ENCODE results near the gene EMID1. TPM values are rescaled to one million over a fixed set of nuclear protein-coding genes. Genes with fewer than 3 reads are reported as not detected.

EMID1 gene
- total RNA-seq, 1 donor from 2014 or later: 31.8 TPM

DNA sequence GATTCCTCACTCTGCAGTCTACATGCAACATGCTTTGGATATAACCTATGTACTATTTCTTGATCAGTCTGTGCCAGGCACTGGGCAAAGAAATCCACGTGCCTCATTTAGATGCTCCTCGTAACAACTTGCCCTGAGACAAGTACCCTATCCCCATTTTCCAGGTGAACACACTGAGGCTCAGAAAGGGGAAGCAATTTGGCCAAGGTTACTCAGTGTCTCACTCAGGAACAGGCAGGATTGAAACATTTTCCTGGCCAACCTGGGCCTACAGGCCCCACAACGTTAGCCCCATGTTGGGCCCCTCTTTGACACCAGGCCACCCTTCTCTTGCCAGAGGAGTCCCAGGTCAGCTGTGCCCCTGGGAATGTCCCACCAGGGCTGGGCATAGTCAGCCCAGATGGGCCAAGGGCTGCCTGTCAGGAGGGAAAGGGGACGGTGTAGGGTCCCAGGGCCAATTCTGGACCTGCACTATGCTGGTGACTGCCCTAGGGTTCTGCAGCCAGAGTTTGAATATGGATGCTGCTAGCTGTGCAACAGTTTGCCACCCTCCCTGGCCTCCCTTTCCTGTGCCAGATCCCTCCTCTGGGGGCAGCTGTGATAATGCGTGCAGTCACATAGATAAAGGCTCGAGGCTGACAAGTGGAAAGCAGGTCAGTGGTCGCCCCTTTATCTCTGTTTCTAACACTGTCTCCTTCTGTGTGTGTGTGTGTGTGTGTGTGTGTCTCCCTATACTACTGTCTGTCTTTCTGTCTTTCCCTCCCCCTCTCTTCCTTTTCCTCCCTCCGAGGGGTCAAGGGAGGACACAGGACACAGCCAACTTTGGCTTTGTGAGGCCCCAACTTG lies 10.4 kb upstream of the EMID1 start:
- DNase-seq: no peak

DNA sequence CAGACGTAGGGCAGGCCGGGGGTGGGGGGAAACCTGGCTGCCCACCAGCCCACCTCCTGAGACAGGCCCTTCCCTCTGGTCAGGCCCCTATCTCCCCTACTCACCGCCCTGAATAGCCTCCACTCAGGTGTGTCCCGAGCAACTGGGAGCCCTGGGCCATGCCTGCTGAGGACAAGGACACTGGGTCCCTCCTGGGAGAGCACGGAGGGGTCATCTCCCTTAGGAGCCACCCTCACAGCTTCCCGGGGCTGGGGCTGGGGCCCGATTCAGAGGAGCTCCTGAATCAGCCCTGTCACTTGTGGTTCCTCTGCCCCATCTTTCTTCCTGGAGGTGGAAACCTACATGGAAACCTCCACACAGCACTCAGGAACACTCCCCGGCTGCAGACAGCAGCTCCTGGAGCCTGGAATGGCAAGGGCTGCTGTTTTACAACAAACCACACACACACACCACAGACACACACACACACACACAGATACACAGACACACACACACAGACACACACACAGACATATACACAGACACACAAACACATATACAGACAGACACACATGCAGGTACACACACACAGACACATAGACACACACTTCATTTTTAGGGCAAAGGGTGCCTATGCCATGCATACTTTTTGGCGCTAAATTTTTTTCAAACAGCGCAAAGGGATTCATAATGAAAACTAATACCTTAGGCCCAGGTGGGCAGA lies 9.6 kb upstream of the EMID1 start:
- DNase-seq: no peak

- DNase-seq: no peak
Observed at GRCh38 chr22:29197096-29197495, 8.6 kb upstream of the EMID1 start.

GRCh38 chr22:29198240-29198639 lies 7.5 kb upstream of the EMID1 start:
- DNase-seq: no peak

DNA sequence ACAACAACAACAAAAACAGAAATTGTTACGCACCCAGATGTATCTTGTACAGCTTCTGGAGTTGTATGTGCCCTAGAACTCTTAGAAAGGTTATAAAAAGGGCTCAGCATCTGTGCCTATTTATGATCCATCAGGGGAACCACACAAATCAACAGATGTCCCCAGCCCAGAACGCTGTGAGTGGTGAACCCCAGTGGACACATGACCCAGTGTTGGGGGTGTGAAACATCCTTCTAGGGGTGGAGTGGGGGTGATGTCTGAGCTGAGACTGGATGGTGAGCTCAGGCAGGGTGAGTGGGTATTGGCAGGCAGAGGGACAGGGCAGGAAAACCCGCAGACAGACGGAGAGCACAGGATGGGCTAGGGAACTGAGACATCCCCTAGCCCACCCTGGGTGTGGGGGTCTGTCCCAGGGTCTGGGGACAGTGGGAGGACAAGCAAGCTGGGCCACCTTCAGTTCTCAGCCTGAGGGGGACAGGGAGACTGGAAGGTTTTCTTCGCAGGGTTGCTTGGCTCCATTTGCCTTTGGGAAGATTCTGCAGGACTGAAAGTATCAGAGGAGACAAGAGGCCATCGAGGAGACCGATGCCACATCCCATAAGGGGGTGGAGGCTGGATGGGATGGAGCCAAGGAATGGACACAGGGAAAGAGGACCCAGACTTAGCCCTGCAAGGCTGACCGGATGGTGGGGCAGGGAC lies 5.8 kb upstream of the EMID1 start:
- no peak for DNase-seq

DNA sequence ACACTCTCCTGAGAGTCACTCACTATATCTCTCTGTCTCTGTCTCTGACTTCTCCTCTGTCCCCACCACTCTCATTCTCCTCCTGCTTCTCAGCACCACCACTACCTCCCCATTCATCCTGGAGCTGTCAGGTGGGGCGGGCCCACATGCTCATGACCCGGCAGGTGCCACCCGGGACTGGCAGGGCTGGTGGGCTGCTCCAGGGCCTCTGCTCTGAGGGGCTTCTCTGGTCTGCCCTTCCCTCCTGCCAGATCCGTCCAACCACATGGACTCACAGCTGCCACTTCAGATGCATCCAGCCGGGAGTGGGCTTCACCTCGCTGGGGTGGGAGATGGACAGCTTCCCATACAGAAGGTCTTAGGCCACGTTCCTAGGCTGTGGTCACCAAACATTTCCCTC lies 4.8 kb upstream of the EMID1 start:
- DNase-seq: no peak

GRCh38 chr22:29201782-29202181 lies 3.9 kb upstream of the EMID1 start:
- DNase-seq: no peak

GRCh38 chr22:29202212-29203192 lies 3.2 kb upstream of the EMID1 start:
- no peak for DNase-seq

- no peak for DNase-seq
Observed at GRCh38 chr22:29203488-29204454, 1.9 kb upstream of the EMID1 start.

DNA sequence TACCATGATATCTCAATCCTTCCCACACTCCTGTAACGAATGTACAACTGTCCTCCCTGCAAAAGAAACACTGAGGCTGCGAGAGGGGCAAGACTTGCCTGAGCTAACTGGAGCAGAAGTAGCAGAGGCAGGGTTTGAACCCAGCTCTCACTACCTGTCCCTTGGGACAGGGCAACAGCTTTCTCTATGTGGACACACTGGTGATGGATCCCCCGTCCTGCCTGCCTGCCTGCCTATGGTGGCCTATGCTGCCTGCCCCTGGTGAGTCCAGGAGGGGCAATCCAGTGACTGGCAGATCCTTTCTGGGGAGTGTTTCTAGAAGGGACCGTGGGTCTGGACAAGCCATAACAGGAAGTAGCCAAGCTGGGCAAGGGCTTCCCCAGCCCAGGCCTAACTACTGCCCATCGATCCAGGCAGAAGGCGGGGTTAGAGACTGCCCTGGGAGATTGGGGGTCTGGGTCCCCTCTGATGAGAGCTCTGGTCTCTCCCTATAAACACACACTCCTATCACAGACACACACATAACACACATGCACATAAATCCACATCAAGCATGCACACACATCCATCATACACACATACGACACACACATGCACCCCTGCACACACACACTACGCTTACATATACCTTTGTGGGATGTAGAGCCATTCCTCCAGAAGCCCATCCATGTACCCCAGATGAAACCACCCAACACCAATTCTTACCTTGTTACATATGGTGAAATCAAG lies 1.1 kb upstream of the EMID1 start:
- DNase-seq: no peak

DNA sequence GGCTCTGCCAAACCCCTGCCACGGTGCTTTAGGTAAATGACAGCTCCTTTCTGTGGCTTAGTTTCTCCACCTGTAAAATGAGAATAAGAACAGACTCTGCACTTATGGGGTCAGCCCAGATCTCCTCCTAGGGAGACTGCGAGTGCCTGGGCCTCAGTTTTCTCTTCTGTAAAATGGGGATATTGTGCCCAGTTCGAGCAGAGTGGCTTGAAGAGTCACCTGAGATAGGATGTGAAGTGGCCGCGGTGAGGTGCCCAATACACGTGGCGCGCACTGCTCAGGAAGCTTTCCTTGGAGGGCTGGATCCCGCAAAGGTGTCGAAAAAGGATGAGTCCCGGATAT lies 473 bp upstream of the EMID1 start:
- DNase-seq: no peak

DNA sequence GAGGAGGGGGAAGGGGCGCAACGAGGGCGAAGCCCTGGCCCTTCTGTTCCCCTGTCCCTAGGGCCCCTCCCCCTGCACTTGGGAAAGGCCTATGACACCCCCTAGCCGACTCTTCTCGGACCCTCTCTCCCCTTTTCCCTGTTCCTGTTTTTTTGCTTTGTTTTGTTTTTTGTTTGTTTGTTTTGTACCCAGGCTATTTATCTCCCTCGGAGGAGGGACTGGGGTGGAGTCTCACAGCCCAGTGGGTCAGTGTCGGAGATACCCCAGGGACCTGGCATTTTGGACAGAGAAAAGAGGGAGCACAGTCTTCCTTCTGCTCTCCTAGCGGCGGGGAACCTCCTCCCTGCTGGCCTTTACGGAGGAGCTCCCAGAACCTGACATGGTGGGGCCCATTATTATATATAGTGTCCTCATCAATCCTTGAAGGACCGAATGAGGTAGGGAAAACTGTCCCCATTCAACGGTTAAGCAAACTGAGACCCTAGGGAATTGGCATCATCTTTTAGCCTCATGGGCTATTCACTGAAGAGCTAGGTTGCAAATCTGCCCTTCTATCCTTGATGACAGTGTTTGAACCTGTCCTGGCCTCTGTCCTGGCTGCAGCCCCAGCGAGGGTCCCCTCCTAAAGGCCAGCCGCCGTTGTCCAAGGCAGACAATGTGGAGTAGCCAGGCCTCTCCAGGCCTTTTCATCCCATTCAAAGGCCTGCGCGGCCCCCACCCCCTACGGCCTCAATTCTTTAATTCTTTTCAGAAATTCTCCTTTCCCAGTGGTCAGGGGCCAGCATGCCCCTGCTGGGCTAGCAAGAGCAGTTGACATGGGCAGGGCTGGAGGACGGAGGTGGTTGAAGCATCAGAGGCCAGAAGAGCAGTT lies 911 bp downstream of the EMID1 start:
- no peak for DNase-seq

DNA sequence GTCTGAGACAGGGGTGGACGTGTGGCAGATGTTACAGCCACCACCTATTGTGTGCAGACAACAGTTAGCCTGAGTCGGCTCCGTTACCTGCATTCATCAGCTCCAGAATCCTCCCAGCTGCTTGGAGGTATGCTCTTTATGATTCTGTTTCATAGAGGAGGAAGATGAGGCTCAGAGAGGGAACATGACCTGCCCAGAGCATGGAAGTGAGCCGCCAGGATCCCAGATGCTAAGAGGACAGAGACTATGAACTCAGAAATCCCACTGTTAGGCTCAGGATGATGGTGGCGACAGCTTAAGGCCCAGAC lies 1.5 kb downstream of the EMID1 start:
- no peak for DNase-seq

GRCh38 chr22:29207562-29208501 lies 2.1 kb downstream of the EMID1 start:
- no peak for DNase-seq

GRCh38 chr22:29208502-29208862 lies 2.8 kb downstream of the EMID1 start:
- no peak for DNase-seq

- no peak for DNase-seq
Observed at GRCh38 chr22:29208879-29209623, 3.4 kb downstream of the EMID1 start.

- no peak for DNase-seq
Observed at GRCh38 chr22:29209624-29209929, 3.9 kb downstream of the EMID1 start.

DNA sequence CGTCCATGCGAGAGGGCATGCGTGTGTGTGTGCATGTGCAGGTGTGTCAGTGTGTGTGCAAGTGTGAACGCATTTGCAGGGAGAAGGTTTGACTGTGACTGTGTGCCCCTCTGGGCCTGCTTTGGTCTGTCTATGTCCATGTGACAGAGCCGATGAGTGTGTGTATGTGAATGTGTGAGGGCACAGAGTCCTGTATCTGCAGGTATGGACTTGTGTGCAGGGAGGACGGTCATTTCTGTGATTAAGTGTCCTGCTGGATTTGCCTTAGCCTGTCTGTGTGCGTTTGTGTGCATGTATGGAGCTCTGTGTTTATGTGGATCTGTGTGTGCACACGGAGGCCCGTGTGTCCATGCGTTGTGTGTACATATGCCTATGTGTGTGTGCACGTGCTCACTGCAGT lies 5.4 kb downstream of the EMID1 start:
- no peak for DNase-seq

Data from occipital lobe (tissue), 2 donors.